Esophagus muscularis mucosa (tissue), 4 donors: Measurements from ENCODE around the gene MAGI1. TPM values are rescaled to one million over a fixed set of nuclear protein-coding genes. Genes with fewer than 3 reads are reported as not detected.

Source experiments
- DNase-seq: peaks from one replicate; pipeline ENCODE4 v3.0.0-alpha.2; 2017; ENCODE audit errors: extremely low spot score
- H3K27ac ChIP-seq, 4 donors: fragments of 200-600 bp; sonication (generic); replicated peaks in 1 of 4; 1 replicate in 3 of 4; 2 replicates in 1 of 4; pipeline ENCODE4 v1.5.1; 2016 to 2019; ENCODE audit warnings: mild to moderate bottlenecking in 1 of 4
- H3K27me3 ChIP-seq, 4 donors: fragments of 200-600 bp; sonication (generic); one replicate each; pipeline versions ENCODE4 v1.5.1 to v1.6.0; 2016 to 2019
- H3K36me3 ChIP-seq, 4 donors: fragments of 200-600 bp; sonication (generic); one replicate each; pipeline ENCODE4 v1.5.1; 2016 to 2019
- H3K4me1 ChIP-seq, 4 donors: fragments of 200-600 bp; sonication (generic); one replicate each; pipeline ENCODE4 v1.5.1; 2016 to 2019
- H3K4me3 ChIP-seq, 4 donors: fragments of 200-600 bp; sonication (generic); 1 replicate in 2 of 4; 2 replicates in 2 of 4; pipeline ENCODE4 v1.5.1; 2016 to 2019; ENCODE audit warnings: mild to moderate bottlenecking in 4 of 4, moderate library complexity in 1 of 4
- H3K9me3 ChIP-seq, 4 donors: fragments of 200-600 bp; sonication (generic); 1 replicate in 3 of 4; 2 replicates in 1 of 4; pipeline ENCODE4 v1.5.1; 2016 to 2019
- CTCF ChIP-seq, 3 experiments: fragments of 200-600 bp in 2 of 3; fragments of 450-650 bp in 1 of 3; sonication (generic) in 2 of 3; IDR thresholded peaks; one replicate each; pipeline ENCODE4 v1.5.1; 2017 to 2019; ENCODE audit warnings: antibody characterized with exemption in 3 of 3, mild to moderate bottlenecking in 2 of 3, moderate library complexity in 1 of 3
- EP300 ChIP-seq: sonication (generic); formaldehyde crosslinking; IDR thresholded peaks from one replicate; pipeline ENCODE4 v1.6.1; 2017; ENCODE audit warnings: antibody characterized with exemption
- POLR2A ChIP-seq: fragments of 450-650 bp; IDR thresholded peaks from one replicate; pipeline ENCODE4 v1.6.1; 2017; ENCODE audit warnings: antibody characterized with exemption, moderate library complexity, mild to moderate bottlenecking, low read depth
- POLR2AphosphoS5 ChIP-seq, 2 donors: sonication (generic); formaldehyde crosslinking; IDR thresholded peaks; one replicate each; pipeline ENCODE4 v1.6.1; 2017; ENCODE audit warnings: antibody characterized with exemption in 2 of 2
- WGBS: methylation state at CpG from one replicate; pipeline ENCODE4 v1.1.5; 2018; 5-methylcytosine and 5-hydroxymethylcytosine counted together
- intact Hi-C: fragments of 100-400 bp; cut with DNase I; formaldehyde crosslinking; loops from one replicate; pipeline ENCODE4 v1.15.1; 2023
- total RNA-seq, 4 donors: library from RNA; depleted of rRNA; stranded (reverse); fragments of >200 nt; gene quantifications; one replicate each; pipeline versions ENCODE4 v1.1.0 to v1.2.1, GENCODE V29; 2016

MAGI1 gene
- total RNA-seq, 4 donors from 2014 or later = 17.1 to 35.1 (median 25.2) TPM

GRCh38 chr3:65758876-65759598, 279.7 kb downstream of the MAGI1 start:
- TF ChIP-seq EP300 (no peak), CTCF (IDR thresholded peaks at IDR 0.05) (no peak), POLR2AphosphoS5 (IDR thresholded peaks at IDR 0.05) (no peak)
- Histone ChIP-seq H3K9me3 (no peaks in the 10 kb centered on the region), H3K4me1 (no peaks in the 10 kb centered on the region), H3K4me3 (no peak overlapping the region), H3K27me3 (no peaks in the 10 kb centered on the region), H3K27ac (no peak overlapping the region), H3K36me3 (no peaks in the 10 kb centered on the region)
- 71% methylated on average over 3 of the region's 3 CpGs for WGBS
- no peak for DNase-seq
- intact Hi-C loops = no loop called here

GRCh38 chr3:65758438-65758837, 280.3 kb downstream of the MAGI1 start:
- intact Hi-C loops = no loop called here
- no peak overlapping the region for H3K4me3 ChIP-seq
- 92% methylated on average over 5 of the region's 5 CpGs for WGBS

GRCh38 chr3:65752636-65753035, 286.1 kb downstream of the MAGI1 start:
- intact Hi-C loops = no loop called here
- Histone ChIP-seq H3K9me3 (no peaks in the 10 kb centered on the region), H3K4me1 (no peaks in the 10 kb centered on the region), H3K27ac (no peak overlapping the region), H3K27me3 (no peaks in the 10 kb centered on the region), H3K4me3 (no peak overlapping the region), H3K36me3 (no peaks in the 10 kb centered on the region)
- TF ChIP-seq POLR2AphosphoS5 (IDR thresholded peaks at IDR 0.05) (no peak), POLR2A (no peak), EP300 (no peak), CTCF (IDR thresholded peaks at IDR 0.05) (no peak)
- no peak for DNase-seq
- WGBS = 86% methylated on average over 1 of the region's 1 CpG

More at GRCh38 chr3:65758438-65758837, 280.3 kb downstream of the MAGI1 start:
- no peak for DNase-seq
- Histone ChIP-seq H3K9me3 (no peaks in the 10 kb centered on the region), H3K27me3 (no peaks in the 10 kb centered on the region), H3K4me1 (no peaks in the 10 kb centered on the region), H3K36me3 (no peaks in the 10 kb centered on the region), H3K27ac (no peak overlapping the region)
- TF ChIP-seq EP300 (no peak), CTCF (IDR thresholded peaks at IDR 0.05) (no peak), POLR2AphosphoS5 (IDR thresholded peaks at IDR 0.05) (no peak), POLR2A (no peak)

- no peaks in the 10 kb centered on the region for H3K9me3 ChIP-seq
- no peaks in the 10 kb centered on the region for H3K4me1 ChIP-seq
- intact Hi-C loops = no loop called here
- H3K4me3 ChIP-seq = no peak overlapping the region
- TF ChIP-seq CTCF (IDR thresholded peaks at IDR 0.05) (peak; percentile 24 to 58 (median 37)), POLR2AphosphoS5 (IDR thresholded peaks at IDR 0.05) (no peak), POLR2A (no peak), EP300 (no peak)
- H3K27ac ChIP-seq = no peak overlapping the region
- H3K36me3 ChIP-seq = no peaks in the 10 kb centered on the region
- DNase-seq = no peak
- no peaks in the 10 kb centered on the region for H3K27me3 ChIP-seq
- WGBS = 65% methylated on average over 5 of the region's 5 CpGs
Measured at GRCh38 chr3:65751123-65751700, 287.5 kb downstream of the MAGI1 start.

GRCh38 chr3:65749066-65749465, 289.7 kb downstream of the MAGI1 start:
- H3K9me3 ChIP-seq = no peaks in the 10 kb centered on the region
- H3K27me3 ChIP-seq = no peaks in the 10 kb centered on the region
- WGBS = 100% methylated on average over 1 of the region's 1 CpG
- no peaks in the 10 kb centered on the region for H3K4me1 ChIP-seq
- intact Hi-C loops = no loop called here
- no peak for TF ChIP-seq EP300
- no peak for DNase-seq
- no peaks in the 10 kb centered on the region for H3K36me3 ChIP-seq
- H3K27ac ChIP-seq = no peak overlapping the region
- no peak overlapping the region for H3K4me3 ChIP-seq
